K562 (cell line): Measurements from ENCODE around the gene DDAH2. TPM values are rescaled to one million over a fixed set of nuclear protein-coding genes. Genes with fewer than 3 reads are reported as not detected.

ENCODE experiments used
- COPS2 ChIP-seq: fragments of 450-650 bp; conservative IDR thresholded peaks from 2 replicates; pipeline ENCODE4 v1.6.1; 2016; ENCODE audit warnings: mild to moderate bottlenecking, moderate library complexity
- EP300 ChIP-seq: IDR thresholded peaks from 2 replicates; pipeline ENCODE4 v1.6.1; 2012; ENCODE audit warnings: low read length, improper control_type of control experiment
- LCOR ChIP-seq: sonication (generic); formaldehyde crosslinking; IDR thresholded peaks from 2 replicates; pipeline ENCODE4 v1.8.0; 2022; ENCODE audit warnings: mild to moderate bottlenecking, missing genetic modification reagents
- NBN ChIP-seq: fragments of 450-650 bp; IDR thresholded peaks from 2 replicates; pipeline ENCODE4 v1.6.1; 2016; ENCODE audit warnings: low read depth, mild to moderate bottlenecking
- NFRKB ChIP-seq: fragments of 450-650 bp; IDR thresholded peaks from 2 replicates; pipeline ENCODE4 v1.6.1; 2016; ENCODE audit warnings: low read depth
- TAF7 ChIP-seq: fragments of 450-650 bp; IDR thresholded peaks from 2 replicates; pipeline ENCODE4 v1.6.1; 2016; ENCODE audit warnings: missing genetic modification characterization, missing compliant biosample characterization
- ZNF586 ChIP-seq: fragments of 450-650 bp; formaldehyde crosslinking; conservative IDR thresholded peaks from 2 replicates; pipeline ENCODE4 v1.4.0; 2020; ENCODE audit warnings: mild to moderate bottlenecking, moderate library complexity
- ZNF589 ChIP-seq: fragments of 200-800 bp; sonication (Bioruptor generic); IDR thresholded peaks from 2 replicates; pipeline ENCODE4 v1.6.1; 2016; ENCODE audit warnings: low read depth, missing genetic modification characterization, missing compliant biosample characterization
- ZZZ3 ChIP-seq: fragments of 450-650 bp; IDR thresholded peaks from 2 replicates; pipeline ENCODE4 v1.6.1; 2016; ENCODE audit warnings: antibody characterized with exemption, mild to moderate bottlenecking, moderate library complexity
- polyA plus RNA-seq, 8 experiments: library from polyadenylated mRNA; depleted of rRNA in 4 of 8; stranded (reverse) in 5 of 8; unstranded in 3 of 8; fragments of >200 nt; fragmentation: Nextera tagmentation in 2 of 8; fragmentation: Illumina TruSeq in 1 of 8; extraction: Ambion mirVana in 2 of 8; extraction: Trizol in 1 of 8; gene quantifications; 2 replicates each; pipeline versions ENCODE4 v1.2.1 to v1.2.3, GENCODE V29; 2011 to 2014; ENCODE audit warnings: inconsistent platforms in 1 of 8, missing spikeins in 1 of 8
- total RNA-seq, 7 experiments: library from RNA; depleted of rRNA in 6 of 7; stranded (reverse); fragments of >200 nt in 6 of 7; fragmentation: Illumina TruSeq in 2 of 7; extraction: Trizol in 2 of 7; gene quantifications; 2 replicates each; pipeline versions ENCODE4 v1.2.1 to v1.2.3, GENCODE V29; 2011 to 2021; ENCODE audit warnings: low replicate concordance in 1 of 7
- TF ChIP-seq, protein P1 (sequence below): fragments of 450-650 bp; IDR thresholded peaks from 2 replicates; pipeline ENCODE4 v1.6.1; 2016; ENCODE audit warnings: missing biosample characterization, missing genetic modification characterization
- TF ChIP-seq, protein P2 (sequence below): fragments of 450-650 bp; IDR thresholded peaks from 2 replicates; pipeline ENCODE4 v1.7.1; 2018; ENCODE audit warnings: mild to moderate bottlenecking, low read depth; ENCODE audit not compliant: partially characterized antibody
- TF ChIP-seq, protein P3 (sequence below): fragments of 450-650 bp; formaldehyde crosslinking; IDR thresholded peaks from 2 replicates; pipeline ENCODE4 v1.4.0; 2020; ENCODE audit warnings: mild to moderate bottlenecking, moderate library complexity
- TF ChIP-seq, protein P4 (sequence below), 3 experiments: fragments of 200-800 bp in 1 of 3; fragments of 250-450 bp in 1 of 3; fragments of 450-650 bp in 1 of 3; sonication (Bioruptor Pico) in 1 of 3; sonication (Bioruptor generic) in 1 of 3; formaldehyde crosslinking in 1 of 3; IDR thresholded peaks; 2 replicates each; pipeline versions ENCODE4 v1.6.1 to v1.8.0; 2016 to 2022; ENCODE audit warnings: mild to moderate bottlenecking in 2 of 3, missing genetic modification characterization in 2 of 3, missing compliant biosample characterization in 1 of 3, moderate library complexity in 1 of 3
- TF ChIP-seq, protein P5 (sequence below): sonication (generic); formaldehyde crosslinking; IDR thresholded peaks from 2 replicates; pipeline ENCODE4 v1.8.1; 2023; ENCODE audit warnings: mild to moderate bottlenecking, missing genetic modification reagents

The DDAH2 gene
- total and polyA plus RNA-seq, 9 of the 15 experiments (the other 6 are each of a cell fraction or from before 2014, with no cell fraction given): 1.8 to 45.4 (median 21.4) TPM

DNA sequence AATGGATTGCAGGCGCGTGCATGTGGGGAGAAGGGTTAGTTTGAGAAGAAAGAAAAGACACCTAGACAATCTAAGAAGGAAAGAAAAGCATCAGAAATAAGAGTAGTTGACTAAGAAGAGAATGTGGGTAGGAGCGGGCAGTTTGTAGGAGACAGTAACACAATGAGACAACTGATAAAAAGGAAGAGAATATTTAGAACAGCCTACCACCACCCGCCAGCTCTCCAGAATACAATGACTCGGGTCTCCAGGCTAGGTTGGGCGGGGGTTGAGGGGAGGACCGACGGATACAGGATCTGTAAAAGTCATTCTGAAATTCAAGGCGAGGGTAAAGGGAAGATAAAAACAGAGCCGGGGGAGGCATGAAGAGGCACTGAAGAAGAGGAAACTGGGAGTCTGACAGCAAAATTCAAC is 26.7 kb downstream of the DDAH2 start (continued):
- TF ChIP-seq, protein P1, sequence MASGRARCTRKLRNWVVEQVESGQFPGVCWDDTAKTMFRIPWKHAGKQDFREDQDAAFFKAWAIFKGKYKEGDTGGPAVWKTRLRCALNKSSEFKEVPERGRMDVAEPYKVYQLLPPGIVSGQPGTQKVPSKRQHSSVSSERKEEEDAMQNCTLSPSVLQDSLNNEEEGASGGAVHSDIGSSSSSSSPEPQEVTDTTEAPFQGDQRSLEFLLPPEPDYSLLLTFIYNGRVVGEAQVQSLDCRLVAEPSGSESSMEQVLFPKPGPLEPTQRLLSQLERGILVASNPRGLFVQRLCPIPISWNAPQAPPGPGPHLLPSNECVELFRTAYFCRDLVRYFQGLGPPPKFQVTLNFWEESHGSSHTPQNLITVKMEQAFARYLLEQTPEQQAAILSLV (tag): no peak
- TF ChIP-seq EP300 (no peak), TAF7 (tag) (peak; percentile 63), NBN (peak; percentile 29; the same call in 1 of the 2 replicates), ZNF589 (peak; percentile 79; the same call in 1 of the 2 replicates), NFRKB (0 out of 2 replicates have a peak, but pooled peaks have one; percentile 7), LCOR (CRISPR knock-in tag) (peak; percentile 45), COPS2 (no peak), ZNF586 (CRISPR knock-in tag) (no peak), ZZZ3 (no peak; the same call in 1 of the 2 replicates)
- TF ChIP-seq, protein P2, sequence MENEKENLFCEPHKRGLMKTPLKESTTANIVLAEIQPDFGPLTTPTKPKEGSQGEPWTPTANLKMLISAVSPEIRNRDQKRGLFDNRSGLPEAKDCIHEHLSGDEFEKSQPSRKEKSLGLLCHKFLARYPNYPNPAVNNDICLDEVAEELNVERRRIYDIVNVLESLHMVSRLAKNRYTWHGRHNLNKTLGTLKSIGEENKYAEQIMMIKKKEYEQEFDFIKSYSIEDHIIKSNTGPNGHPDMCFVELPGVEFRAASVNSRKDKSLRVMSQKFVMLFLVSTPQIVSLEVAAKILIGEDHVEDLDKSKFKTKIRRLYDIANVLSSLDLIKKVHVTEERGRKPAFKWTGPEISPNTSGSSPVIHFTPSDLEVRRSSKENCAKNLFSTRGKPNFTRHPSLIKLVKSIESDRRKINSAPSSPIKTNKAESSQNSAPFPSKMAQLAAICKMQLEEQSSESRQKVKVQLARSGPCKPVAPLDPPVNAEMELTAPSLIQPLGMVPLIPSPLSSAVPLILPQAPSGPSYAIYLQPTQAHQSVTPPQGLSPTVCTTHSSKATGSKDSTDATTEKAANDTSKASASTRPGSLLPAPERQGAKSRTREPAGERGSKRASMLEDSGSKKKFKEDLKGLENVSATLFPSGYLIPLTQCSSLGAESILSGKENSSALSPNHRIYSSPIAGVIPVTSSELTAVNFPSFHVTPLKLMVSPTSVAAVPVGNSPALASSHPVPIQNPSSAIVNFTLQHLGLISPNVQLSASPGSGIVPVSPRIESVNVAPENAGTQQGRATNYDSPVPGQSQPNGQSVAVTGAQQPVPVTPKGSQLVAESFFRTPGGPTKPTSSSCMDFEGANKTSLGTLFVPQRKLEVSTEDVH: peak; percentile 47
- TF ChIP-seq, protein P3, sequence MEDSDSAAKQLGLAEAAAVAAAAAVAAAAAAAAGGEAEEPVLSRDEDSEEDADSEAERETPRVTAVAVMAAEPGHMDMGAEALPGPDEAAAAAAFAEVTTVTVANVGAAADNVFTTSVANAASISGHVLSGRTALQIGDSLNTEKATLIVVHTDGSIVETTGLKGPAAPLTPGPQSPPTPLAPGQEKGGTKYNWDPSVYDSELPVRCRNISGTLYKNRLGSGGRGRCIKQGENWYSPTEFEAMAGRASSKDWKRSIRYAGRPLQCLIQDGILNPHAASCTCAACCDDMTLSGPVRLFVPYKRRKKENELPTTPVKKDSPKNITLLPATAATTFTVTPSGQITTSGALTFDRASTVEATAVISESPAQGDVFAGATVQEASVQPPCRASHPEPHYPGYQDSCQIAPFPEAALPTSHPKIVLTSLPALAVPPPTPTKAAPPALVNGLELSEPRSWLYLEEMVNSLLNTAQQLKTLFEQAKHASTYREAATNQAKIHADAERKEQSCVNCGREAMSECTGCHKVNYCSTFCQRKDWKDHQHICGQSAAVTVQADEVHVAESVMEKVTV (CRISPR knock-in tag): 0 out of 2 replicates have a peak, but pooled peaks have one; percentile 1
- TF ChIP-seq, protein P4, sequence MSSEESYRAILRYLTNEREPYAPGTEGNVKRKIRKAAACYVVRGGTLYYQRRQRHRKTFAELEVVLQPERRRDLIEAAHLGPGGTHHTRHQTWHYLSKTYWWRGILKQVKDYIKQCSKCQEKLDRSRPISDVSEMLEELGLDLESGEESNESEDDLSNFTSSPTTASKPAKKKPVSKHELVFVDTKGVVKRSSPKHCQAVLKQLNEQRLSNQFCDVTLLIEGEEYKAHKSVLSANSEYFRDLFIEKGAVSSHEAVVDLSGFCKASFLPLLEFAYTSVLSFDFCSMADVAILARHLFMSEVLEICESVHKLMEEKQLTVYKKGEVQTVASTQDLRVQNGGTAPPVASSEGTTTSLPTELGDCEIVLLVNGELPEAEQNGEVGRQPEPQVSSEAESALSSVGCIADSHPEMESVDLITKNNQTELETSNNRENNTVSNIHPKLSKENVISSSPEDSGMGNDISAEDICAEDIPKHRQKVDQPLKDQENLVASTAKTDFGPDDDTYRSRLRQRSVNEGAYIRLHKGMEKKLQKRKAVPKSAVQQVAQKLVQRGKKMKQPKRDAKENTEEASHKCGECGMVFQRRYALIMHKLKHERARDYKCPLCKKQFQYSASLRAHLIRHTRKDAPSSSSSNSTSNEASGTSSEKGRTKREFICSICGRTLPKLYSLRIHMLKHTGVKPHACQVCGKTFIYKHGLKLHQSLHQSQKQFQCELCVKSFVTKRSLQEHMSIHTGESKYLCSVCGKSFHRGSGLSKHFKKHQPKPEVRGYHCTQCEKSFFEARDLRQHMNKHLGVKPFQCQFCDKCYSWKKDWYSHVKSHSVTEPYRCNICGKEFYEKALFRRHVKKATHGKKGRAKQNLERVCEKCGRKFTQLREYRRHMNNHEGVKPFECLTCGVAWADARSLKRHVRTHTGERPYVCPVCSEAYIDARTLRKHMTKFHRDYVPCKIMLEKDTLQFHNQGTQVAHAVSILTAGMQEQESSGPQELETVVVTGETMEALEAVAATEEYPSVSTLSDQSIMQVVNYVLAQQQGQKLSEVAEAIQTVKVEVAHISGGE (CRISPR knock-in tag; IDR thresholded peaks at IDR 0.05): no peak
- TF ChIP-seq, protein P5, sequence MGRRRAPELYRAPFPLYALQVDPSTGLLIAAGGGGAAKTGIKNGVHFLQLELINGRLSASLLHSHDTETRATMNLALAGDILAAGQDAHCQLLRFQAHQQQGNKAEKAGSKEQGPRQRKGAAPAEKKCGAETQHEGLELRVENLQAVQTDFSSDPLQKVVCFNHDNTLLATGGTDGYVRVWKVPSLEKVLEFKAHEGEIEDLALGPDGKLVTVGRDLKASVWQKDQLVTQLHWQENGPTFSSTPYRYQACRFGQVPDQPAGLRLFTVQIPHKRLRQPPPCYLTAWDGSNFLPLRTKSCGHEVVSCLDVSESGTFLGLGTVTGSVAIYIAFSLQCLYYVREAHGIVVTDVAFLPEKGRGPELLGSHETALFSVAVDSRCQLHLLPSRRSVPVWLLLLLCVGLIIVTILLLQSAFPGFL (CRISPR knock-in tag): no peak
